ENCODE data around the gene IKBKG. TPM values are rescaled to one million over a fixed set of nuclear protein-coding genes. Genes with fewer than 3 reads are reported as not detected.
"Not testable (repeated sequence)": the region's sequence is repeated elsewhere in the genome, so short reads cannot be mapped to it uniquely, and the experiment has no call there.

IKBKG gene, protein sequence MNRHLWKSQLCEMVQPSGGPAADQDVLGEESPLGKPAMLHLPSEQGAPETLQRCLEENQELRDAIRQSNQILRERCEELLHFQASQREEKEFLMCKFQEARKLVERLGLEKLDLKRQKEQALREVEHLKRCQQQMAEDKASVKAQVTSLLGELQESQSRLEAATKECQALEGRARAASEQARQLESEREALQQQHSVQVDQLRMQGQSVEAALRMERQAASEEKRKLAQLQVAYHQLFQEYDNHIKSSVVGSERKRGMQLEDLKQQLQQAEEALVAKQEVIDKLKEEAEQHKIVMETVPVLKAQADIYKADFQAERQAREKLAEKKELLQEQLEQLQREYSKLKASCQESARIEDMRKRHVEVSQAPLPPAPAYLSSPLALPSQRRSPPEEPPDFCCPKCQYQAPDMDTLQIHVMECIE
- total RNA-seq, result 10 to 100 TPM; 11.6 to 21.7 (median 15.1) TPM
- 10 to 100 TPM; 14.6 to 27.0 TPM for polyA plus RNA-seq
- long read RNA-seq, donor 1, transcript IKBKG-206 (10 exons, 2,299 nt), result major isoform, 22 of 33 reads
- long read RNA-seq, donor 1, partial matches to known transcripts, result 2 of 33 reads
- long read RNA-seq, donor 1, other reads (novel, unspliced or antisense), result 4 of 33 reads
- long read RNA-seq, donor 2, transcript IKBKG-206 (10 exons, 2,299 nt), result major isoform, 19 of 24 reads
- long read RNA-seq, donor 2, partial matches to known transcripts, result 1 of 24 reads
- long read RNA-seq, donor 2, other reads (novel, unspliced or antisense), result 3 of 24 reads
- long read RNA-seq, donor 3, transcript IKBKG-206 (10 exons, 2,299 nt), result major isoform, 9 of 21 reads
- long read RNA-seq, donor 3, partial matches to known transcripts, result 4 of 21 reads
- long read RNA-seq, donor 3, other reads (novel, unspliced or antisense), result 6 of 21 reads

DNA sequence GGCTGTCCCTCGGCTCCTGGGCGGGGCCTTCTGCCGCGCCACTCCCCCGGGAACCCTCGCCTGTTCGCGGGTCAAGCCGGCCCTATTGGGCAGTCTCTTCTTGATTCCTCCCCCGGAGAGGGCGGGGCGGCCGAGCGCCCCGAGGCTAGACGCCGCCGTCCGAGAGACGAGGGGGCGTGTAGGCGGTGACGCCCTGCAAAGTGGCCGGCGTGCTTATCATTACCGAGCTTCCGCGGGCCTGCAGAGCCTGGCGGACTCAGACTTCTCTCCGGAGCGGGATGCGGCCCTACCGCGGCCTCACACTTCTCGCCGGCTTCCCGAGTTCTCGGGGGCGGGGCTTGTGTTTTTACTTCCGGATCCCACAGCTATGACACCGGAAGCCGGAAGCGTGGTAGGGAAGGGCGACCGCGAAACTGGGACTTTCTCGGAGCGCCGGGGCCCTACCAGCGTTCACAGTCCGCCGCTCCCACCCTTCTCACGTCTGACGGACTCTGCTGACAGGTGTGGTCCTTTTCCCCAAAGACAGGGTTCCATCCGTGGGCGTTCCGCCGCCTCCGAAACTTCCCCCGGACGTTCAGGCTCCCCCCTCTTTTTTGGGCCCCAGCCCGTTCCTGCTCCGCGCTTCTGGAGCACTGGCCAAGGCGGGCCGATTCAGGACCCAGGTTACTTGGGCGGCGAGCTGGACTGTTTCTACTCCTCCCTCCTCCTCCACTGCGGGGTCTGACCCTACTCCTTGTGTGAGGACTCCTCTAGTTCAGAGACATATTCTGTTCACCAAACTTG is at the start of gene IKBKG:
Gene IKBKG, plus strand, starts transcription at position 376 of the 783 bp plus-strand sequence. CDS start 4,383 bp downstream, outside the sequence.
- Histone ChIP-seq H3K4me3 (peak within 1 kb of the TSS; percentile 47 to 85 (median 71)), H3K36me3 (peaks cover 0 to 18% (median 0%) of the 10 kb centered on the region in 9 donors), H3K27ac (peak within 1 kb of the TSS; percentile 74 to 97 (median 90)), H3K27me3 (no peaks in the 10 kb centered on the region), H3K4me1 (peaks cover 0 to 55% (median 16%) of the 10 kb centered on the region in 9 donors), H3K9me3 (peaks cover 0 to 9% (median 0%) of the 10 kb centered on the region in 11 donors)
- TF ChIP-seq, protein P1, sequence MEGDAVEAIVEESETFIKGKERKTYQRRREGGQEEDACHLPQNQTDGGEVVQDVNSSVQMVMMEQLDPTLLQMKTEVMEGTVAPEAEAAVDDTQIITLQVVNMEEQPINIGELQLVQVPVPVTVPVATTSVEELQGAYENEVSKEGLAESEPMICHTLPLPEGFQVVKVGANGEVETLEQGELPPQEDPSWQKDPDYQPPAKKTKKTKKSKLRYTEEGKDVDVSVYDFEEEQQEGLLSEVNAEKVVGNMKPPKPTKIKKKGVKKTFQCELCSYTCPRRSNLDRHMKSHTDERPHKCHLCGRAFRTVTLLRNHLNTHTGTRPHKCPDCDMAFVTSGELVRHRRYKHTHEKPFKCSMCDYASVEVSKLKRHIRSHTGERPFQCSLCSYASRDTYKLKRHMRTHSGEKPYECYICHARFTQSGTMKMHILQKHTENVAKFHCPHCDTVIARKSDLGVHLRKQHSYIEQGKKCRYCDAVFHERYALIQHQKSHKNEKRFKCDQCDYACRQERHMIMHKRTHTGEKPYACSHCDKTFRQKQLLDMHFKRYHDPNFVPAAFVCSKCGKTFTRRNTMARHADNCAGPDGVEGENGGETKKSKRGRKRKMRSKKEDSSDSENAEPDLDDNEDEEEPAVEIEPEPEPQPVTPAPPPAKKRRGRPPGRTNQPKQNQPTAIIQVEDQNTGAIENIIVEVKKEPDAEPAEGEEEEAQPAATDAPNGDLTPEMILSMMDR (IDR thresholded peaks at IDR 0.05), result no peak
- 0% methylated on average over 41 to 61 of the region's 69 CpGs for WGBS, 2 donors
- DNase-seq, result peak; percentile 89 to 91
- intact Hi-C loops (cut with DNase I), result no loop called here
- ATAC-seq, result peak; percentile 93 to 96 (median 96)

DNA sequence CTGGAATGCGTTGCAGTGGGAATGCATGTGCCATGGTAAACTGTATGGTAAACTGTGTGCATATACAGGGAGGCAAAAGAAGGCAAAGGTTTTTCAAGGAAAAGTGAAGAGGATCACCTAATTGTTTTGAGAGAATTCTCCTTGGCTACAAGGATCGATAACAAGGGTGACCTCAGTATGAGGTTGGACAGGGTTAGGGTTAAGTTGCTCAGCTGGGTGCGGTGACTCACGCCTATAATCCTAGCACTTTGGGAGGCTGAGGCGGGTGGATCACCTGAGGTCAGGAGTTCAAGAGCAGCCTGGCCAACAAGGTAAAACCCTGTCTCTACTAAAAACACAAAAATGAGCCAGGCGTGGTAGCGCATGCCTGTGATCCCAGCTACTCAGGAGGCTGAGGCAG is 46.0 kb upstream of the IKBKG start:
- H3K27me3 ChIP-seq; H3K4me1 ChIP-seq; H3K9me3 ChIP-seq; intact Hi-C loops (cut with DNase I); ATAC-seq; DNase-seq; H3K4me3 ChIP-seq; H3K27ac ChIP-seq: not testable (repeated sequence)
- 93% methylated on average over 7 of the region's 7 CpGs for WGBS, 2 donors
- peaks cover 0 to 17% (median 0%) of the 10 kb centered on the region in 9 donors for H3K36me3 ChIP-seq

DNA sequence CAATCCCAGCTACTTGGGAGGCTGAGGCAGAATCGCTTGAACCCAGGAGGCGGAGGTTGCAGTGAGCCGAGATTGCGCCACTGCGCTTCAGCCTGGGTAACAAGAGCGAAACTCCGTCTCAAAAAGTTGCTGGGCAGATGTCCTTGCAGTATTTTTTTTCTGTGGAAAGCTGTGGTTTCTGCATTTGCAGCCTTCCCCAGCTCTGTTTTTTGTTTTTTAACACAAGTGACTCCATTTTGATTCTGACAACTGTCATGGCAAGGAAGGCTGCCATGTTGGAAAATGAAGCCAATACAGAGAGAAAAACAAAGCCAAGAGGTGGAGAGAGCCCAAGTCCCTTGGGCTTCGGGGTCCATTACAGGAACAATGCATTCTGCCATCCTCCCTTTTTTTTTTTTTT is 45.3 kb upstream of the IKBKG start:
- ATAC-seq (no peak), DNase-seq (no peak)
- WGBS, 2 donors, result 84 to 85% methylated on average over 8 of the region's 8 CpGs
- no peaks in the 10 kb centered on the region for H3K9me3 ChIP-seq
- intact Hi-C loops (cut with DNase I), result no loop called here
- no peak overlapping the region for H3K27ac ChIP-seq
- peaks cover 0 to 24% (median 0%) of the 10 kb centered on the region in 9 donors for H3K36me3 ChIP-seq
- TF ChIP-seq, protein P1 (IDR thresholded peaks at IDR 0.05), result no peak
- no peak overlapping the region for H3K4me3 ChIP-seq
- no peaks in the 10 kb centered on the region for H3K27me3 ChIP-seq
- H3K4me1 ChIP-seq, result no peaks in the 10 kb centered on the region

DNA sequence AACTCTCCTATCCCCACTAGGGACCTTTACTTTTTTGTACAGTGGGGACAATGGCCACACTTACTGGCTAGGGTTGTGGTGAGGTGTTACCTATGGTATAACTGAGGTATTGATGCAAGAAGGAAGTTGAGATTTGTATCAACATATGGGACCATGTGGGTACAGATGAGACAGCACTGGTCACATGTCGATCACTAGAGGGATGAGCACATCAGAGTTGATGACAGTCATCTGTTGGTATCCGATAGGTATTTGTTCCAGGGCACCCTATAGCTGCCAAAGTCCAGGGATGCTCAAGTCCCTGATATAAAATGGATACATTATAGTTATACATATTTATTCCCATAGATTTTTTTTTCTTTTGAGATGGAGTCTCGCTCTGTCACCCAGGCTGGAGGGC is 44.4 kb upstream of the IKBKG start:
- DNase-seq (no peak), ATAC-seq (no peak)
- Histone ChIP-seq H3K4me1 (no peaks in the 10 kb centered on the region), H3K4me3 (no peak overlapping the region), H3K36me3 (peaks cover 0 to 33% (median 0%) of the 10 kb centered on the region in 9 donors), H3K27me3 (no peaks in the 10 kb centered on the region), H3K27ac (no peak overlapping the region), H3K9me3 (no peaks in the 10 kb centered on the region)
- WGBS, 2 donors, result 87 to 93% methylated on average over 3 of the region's 3 CpGs
- TF ChIP-seq, protein P1 (IDR thresholded peaks at IDR 0.05), result no peak
- intact Hi-C loops (cut with DNase I), result no loop called here

All from heart right ventricle (tissue), 16 donors.